ENCODE measurements around the gene MEX3B.
"Not testable (repeated sequence)": the region's sequence is repeated elsewhere in the genome, so short reads cannot be mapped to it uniquely, and the experiment has no call there.

Gene MEX3B

GRCh38 chr15:82048811-82049210 lies 3.0 kb upstream of the MEX3B start:
- no peak for DNase-seq

DNA sequence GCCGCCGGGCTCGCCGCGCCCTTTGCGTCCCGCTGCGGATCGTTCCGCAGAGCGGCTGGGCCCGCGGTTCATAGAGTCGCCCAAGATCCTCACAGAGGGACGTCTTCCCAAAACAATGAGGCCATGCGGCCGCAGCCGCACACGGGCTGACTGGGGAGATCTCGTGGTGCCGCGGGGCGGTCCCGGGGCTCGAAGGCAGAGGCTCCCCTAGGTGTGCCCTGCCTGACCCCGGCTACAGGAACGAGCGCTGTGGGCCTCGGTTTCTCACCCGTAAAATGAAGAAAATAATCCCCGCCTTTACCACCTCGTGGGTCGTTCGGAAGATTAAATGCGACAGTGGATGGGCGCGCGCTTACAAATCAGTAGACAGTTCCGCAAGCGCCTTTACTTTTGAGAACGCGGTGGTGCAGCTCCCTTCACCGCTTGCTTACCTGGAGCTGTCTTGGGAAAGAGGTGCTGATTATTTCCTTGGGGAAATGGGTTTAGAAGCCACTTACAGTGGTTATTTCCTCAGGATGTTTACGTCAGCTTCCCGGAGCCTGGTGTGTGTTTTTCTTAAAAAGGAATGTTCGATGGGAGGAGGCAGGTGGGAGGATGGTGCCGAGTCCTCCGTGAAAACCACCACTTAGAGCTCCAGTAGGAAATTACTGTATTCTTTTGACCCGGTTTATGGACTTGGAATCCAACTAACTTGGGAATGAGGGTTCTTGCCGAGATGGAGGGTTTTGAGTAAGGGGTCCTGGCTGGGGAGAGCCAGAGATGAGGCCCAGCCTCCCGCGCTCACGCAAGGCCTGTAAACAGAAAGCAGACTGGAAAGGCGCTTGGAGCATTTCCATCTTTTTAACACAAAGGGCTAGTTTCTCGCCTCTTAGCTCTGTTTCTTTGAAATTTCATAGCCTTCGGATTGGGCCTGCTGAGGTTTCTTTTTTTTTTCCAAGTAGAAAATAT lies 1.9 kb upstream of the MEX3B start:
- peak in 1 of 5 experiments; percentile 19 for DNase-seq

DNA sequence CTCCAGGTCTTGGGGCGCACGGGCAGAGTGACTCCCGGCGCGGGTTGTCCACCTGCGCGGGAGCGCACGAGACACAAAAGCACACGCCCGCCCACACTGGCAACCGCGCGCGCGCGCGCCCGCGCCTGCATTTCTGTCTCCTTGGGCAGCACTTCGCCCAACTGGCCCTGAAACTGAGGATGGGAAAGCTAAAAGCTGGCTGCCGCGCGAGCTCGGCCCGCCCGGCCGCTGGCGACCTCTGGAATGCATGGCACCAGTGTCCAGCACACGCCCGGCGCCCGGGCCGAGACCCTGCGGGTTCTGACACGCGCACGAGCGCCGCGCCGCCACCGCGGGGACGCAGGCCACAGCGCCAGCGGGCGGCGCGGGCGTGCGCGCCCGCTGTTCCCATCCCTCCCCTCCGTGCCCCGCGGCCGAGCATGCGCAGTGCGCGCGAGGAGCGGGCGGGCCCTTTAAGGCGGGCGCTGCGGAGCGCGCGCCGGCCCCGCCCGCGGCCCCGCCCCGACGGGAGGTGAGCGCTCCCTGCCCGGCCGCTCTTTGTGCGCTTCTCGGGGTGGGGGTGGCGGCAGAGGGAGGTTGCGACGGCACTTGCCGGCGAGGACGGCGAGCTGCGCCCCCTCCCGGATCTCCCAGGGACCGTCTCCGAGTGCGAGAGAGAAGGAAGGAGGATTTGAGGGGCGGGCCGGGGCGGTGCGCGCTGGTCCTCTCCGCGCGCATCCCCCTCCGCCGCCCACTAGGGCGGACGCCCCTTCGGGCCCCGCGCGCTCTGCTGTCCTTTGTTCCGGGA lies 1.0 kb upstream of the MEX3B start:
- peak; percentile 67 to 92 (median 83) for DNase-seq

DNA sequence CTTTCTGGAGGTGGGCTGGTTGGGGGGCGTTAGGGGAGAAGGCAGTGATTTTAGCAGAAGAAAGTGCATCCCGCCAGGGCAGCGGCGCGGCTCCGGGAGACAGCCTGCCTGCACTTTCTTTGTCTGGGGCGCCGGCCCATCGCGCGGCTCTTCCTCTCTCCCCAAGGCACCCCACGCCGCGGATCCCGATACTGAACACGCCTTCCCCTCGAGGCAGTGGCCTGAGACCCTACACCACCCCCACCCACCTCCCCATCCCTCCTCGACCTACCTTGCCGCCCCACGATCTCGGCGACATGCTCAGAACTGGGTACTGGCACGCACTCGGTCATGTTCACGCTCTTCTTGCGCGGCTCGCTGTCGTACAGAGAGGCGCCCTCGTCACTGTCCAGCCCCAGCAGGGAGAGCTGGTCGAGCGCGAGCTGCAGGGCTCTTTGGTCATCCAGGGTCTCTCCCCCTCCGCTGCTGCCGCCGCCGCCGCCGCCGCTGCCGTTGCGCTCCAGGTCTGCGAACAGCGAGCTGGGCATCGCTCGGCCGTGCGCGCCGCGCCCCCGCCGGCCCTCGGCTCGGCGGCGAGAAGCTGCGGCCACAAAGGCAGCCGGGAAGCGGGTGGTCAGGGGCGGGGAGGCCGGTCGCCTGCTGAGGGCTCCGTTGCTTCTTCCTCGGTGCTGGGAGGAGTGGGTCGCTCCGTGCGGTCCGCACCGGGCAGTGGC lies 483 bp downstream of the MEX3B start:
- DNase-seq: peak in 2 of 5 experiments; percentile 8 to 35

DNA sequence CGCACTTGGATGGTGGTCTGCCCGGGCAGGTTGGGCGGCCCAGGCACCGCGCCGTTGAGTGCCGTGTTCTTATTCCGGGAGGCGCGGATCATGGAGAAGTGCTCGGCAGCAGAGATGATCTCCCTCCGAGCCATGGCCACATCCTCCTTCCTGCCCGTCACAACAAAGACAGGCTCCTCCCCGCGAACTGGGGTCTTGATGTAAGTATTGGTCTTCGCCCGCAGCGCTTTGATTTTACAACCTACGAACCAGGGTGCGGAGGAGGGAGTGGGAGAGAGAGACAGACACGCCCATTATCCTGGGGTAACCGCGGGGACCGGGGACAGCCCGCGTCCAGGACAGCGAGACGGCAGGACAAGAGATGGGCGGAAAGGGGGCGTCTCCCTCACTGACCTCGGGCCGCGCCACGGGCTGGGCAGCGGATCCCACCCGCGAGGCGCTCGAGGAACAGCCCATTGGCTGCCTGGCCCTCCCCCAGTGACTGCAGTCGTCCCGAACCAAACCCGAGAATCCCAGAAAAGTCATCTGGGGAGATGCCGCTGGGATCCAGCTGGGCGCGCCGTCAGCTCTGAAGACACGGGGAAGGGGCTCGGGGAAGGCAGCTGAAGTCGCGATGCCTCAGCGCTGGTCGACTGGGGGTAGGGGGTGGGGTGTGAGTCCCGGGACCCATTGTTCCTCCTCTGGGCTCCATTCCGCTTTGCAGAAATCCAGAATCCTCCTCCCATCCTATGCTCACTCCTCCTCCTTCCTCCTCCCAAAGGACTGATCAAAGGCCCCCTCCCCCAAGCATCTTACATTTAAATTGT lies 1.2 kb downstream of the MEX3B start:
- peak in 2 of 5 experiments; percentile 30 to 54 for DNase-seq

DNA sequence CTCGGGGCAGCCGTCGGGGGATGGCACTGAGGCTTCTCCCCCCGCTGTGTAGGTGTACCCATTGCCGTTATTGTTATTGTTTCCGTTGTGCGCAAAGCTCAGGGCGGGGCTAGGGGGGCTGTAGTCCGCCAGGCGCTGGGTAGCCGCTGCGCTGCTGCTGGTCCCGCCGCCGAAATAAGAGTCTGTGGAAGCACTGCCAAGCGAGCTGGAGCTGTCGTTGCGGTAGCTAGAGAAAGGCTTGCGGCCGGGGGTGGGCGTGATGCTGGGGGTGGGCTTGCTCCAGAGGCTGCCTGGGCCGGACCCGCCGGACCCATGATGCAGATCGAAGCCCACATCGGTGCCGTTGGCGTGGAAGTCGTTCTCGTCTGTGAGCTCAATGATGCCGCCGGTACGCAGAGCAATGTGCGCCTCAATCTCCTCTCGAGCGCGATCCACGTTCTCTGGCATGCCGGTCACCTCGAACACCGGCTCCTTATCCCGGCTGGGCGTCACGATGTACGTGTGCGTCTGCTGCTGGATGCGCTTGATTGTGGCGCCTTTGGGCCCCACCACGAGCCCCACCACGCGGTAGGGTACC lies 1.9 kb downstream of the MEX3B start:
- DNase-seq: peak in 1 of 5 experiments; percentile 3

DNA sequence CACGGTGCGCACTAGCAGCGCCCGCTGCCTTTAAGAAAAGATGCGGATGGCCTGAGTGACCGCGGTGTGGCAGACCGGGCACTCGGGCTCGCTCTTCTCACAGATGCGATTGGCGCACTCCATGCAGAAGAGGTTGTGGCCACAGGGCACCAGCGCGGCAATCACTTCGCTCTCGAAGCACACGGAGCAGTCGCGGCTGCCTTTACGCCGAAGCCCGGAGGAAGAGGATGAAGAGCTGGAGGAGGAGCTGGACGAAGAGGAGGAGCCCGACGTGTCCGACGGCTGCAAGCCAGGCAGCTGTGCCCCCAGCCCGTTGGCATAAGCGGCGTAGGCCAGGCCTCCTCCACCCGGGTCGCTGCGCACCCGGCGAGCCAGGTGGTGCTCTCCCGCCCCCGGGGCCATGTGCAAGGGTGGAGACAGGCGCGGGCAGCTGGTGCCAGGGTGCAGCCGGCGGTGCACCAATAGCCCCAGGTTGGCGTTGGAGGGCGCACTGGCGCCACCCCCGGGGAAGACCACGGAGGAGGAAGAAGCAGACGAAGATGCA lies 2.6 kb downstream of the MEX3B start:
- no peak for DNase-seq

- no peak for DNase-seq
Observed at GRCh38 chr15:82040862-82041261, 5.0 kb downstream of the MEX3B start.

- DNase-seq: no peak
Observed at GRCh38 chr15:82040390-82040789, 5.4 kb downstream of the MEX3B start.

- DNase-seq: no peak
Observed at GRCh38 chr15:82039871-82040270, 5.9 kb downstream of the MEX3B start.

DNA sequence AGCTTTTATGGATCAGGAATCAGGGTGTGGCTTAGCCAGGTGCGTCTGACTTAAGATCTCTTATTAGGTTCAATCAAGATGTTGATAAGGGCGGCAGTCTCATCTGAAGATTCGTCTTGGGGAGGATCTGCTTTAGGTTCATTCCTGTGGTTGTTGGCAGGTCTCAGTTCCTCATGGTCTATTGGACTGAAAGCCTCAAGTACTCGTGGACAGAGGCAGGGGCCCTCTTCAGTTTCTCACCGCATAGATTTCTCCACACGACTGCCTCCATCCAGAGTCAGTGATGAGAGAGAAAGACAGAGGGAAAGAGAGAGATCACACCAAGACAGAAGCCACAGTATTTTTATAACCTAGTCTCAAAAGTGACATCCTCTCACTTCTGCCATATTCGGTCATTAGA lies 9.4 kb downstream of the MEX3B start:
- no peak for DNase-seq

GRCh38 chr15:82031871-82032270 lies 13.9 kb downstream of the MEX3B start:
- DNase-seq: no peak

- DNase-seq: no peak
Observed at GRCh38 chr15:82030176-82030575, 15.6 kb downstream of the MEX3B start.

GRCh38 chr15:82028163-82028562 lies 17.7 kb downstream of the MEX3B start:
- DNase-seq: not testable (repeated sequence)

- no peak for DNase-seq
Observed at GRCh38 chr15:82021992-82022391, 23.8 kb downstream of the MEX3B start.

DNA sequence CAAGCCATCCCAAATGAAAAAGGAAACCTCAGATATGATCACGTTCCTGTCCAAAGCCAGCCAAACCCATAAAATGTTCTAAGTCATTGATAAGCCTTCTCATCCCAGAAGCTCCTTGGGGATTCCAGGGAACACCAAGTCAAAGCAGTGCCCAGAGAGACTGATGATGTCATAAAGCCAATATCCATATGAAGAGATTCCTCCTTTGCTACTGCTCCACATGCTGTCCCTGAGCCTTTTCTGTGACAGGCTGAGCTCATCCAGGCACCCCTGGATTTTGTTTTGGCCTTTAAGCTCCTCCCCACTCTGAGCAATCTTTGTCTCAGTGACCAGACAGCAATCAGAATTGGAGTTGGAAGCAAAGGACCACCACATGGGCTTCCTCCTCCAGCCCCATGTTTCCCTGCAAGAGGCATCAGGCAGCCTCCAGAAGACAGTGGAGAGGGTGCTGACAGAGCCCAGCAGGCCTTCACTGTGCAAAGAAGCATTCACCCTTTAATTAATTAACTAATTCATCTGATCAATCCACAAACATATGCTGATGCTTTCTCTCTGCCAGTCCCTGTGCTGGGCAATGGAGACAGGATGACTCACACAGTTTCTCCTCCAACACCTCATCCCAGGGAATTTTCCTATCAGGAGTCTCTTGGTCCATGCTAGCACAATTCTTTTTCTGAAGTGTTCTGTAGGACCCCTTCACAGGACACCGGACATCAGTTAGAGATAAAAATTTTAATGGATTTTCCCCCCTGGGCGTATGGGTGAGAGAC lies 25.0 kb downstream of the MEX3B start:
- no peak for DNase-seq

DNA sequence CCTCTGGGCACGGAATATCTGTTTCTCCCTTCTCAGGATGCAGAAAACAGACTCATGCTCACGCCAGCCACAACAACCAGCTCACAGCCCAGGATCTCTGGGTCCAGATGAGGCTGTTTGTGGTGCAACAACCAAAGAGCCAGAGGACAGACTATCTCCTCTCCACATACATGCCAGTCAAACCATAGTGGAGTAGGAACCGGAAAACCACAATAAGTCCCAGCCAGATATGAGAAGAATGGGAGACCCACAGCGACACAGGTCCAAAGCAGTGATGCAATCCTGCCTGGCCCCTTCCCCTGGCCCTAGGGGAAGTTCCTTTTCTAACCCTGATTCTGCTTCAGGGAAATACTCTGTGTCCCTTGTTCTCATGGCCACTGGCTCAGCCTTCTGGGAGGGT lies 27.6 kb downstream of the MEX3B start:
- DNase-seq: no peak

DNA sequence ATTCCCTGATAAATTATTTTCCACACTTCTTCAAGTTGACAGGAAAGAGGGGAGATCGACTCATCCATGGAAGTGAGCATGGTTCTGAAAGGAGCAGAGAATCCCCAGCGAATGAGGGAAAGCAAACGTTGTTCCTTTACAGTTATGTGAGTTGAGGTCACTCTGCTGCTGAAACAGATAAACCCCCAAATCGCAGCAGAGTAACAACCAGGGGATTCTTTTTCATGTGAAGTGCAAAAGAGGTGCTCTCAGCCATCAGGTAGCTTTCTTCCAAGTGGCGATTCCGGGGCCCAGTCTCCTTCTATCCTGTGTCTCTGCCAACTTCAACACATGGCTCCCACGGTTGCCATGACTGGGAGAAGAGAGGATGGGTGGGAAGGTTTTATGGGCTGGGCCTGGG lies 28.2 kb downstream of the MEX3B start:
- no peak for DNase-seq

GRCh38 chr15:82014989-82015388 lies 30.8 kb downstream of the MEX3B start:
- DNase-seq: no peak

GRCh38 chr15:82012908-82013307 lies 32.9 kb downstream of the MEX3B start:
- DNase-seq: no peak

- no peak for DNase-seq
Observed at GRCh38 chr15:82005239-82005638, 40.6 kb downstream of the MEX3B start.

Measured in T-helper 2 cell (primary cell).